GM12878 (cell line): ENCODE results near the gene CREB3. TPM values are rescaled to one million over a fixed set of nuclear protein-coding genes. Genes with fewer than 3 reads are reported as not detected.

Experiments used
- ATAC-seq: fragments of 200-7000 bp; cut with Tn5 transposase; 3 replicates; pipeline ENCODE4 v1.9.1; 2020; ENCODE audit warnings: mild to moderate bottlenecking, moderate library complexity
- BruUV-seq: library from RNA; stranded (reverse); fragments of 400-500 nt; replicated peaks from 2 replicates; lab custom pipeline; 2021; lab: Mats Ljungman, UMichigan
- CTCF ChIA-PET: fragments of 300-600 bp; sonication (Branson Sonifier 250); formaldehyde crosslinking; extraction: SDS; loops from one replicate; lab custom pipeline; 2021; ENCODE audit warnings: inconsistent platforms; lab: Yijun Ruan, JAX
- POLR2A ChIA-PET: fragments of 350-600 bp; formaldehyde crosslinking; extraction: SDS; loops from one replicate; lab custom pipeline; 2021; ENCODE audit warnings: inconsistent platforms; lab: Charles Lee
- RAD21 ChIA-PET: fragments of 300-600 bp; sonication (Branson Sonifier 250); formaldehyde crosslinking; loops from one replicate; lab custom pipeline; 2023; ENCODE audit warnings: antibody characterized with exemption; ENCODE audit not compliant: unreplicated experiment; lab: Charles Lee
- SMC1A ChIA-PET: fragments of 300-600 bp; sonication (Branson Sonifier 250); formaldehyde crosslinking; loops from one replicate; lab custom pipeline; 2023; ENCODE audit not compliant: unreplicated experiment, uncharacterized antibody; lab: Charles Lee
- DNase-seq: peaks from one replicate; pipeline ENCODE4 v3.0.0-alpha.2; 2011; ENCODE audit warnings: low read depth, low spot score
- FAIRE-seq: peaks from 3 replicates; lab custom pipeline; 2011; peaks lifted over from hg19 to GRCh38; lab: Jason Lieb, UNC
- H2AFZ ChIP-seq: 2 replicates; pipeline ENCODE4 v1.6.0; 2011; ENCODE audit warnings: low read depth, low read length, control low read depth; ENCODE audit not compliant: control insufficient read depth
- H3K27ac ChIP-seq: 2 replicates; pipeline ENCODE4 v1.5.1; 2011; ENCODE audit warnings: control low read depth; ENCODE audit not compliant: control insufficient read depth, insufficient read depth
- H3K27me3 ChIP-seq, 2 experiments: replicated peaks in 1 of 2; 2 replicates each; pipeline versions ENCODE4 v1.6.0 to v1.6.1; 2011; ENCODE audit warnings: low read length in 1 of 2; ENCODE audit not compliant: control insufficient read depth in 2 of 2, insufficient read depth in 2 of 2
- H3K36me3 ChIP-seq, 2 experiments: 2 replicates each; pipeline ENCODE4 v1.5.1; 2011; ENCODE audit warnings: low read length in 1 of 2; ENCODE audit not compliant: control insufficient read depth in 2 of 2, insufficient read depth in 2 of 2
- H3K4me1 ChIP-seq: 2 replicates; pipeline ENCODE4 v1.6.1; 2011; ENCODE audit warnings: mild to moderate bottlenecking, low read length, moderate library complexity, mixed read lengths; ENCODE audit not compliant: control insufficient read depth, insufficient read depth
- H3K4me2 ChIP-seq: 2 replicates; pipeline ENCODE4 v1.6.0; 2011; ENCODE audit warnings: control low read depth; ENCODE audit not compliant: control insufficient read depth, insufficient read depth
- H3K4me3 ChIP-seq: fragments of 200-600 bp; sonication (generic); 2 replicates; pipeline ENCODE4 v1.5.1; 2016
- H3K79me2 ChIP-seq: 2 replicates; pipeline ENCODE4 v1.6.0; 2011; ENCODE audit warnings: low read length; ENCODE audit not compliant: control insufficient read depth, insufficient read depth
- H3K9ac ChIP-seq: 2 replicates; pipeline ENCODE4 v1.8.0; 2011; ENCODE audit warnings: low read length, control low read depth, mixed read lengths; ENCODE audit not compliant: control insufficient read depth, insufficient read depth
- H3K9me3 ChIP-seq: replicated peaks from 3 replicates; pipeline ENCODE4 v1.5.1; 2011; ENCODE audit warnings: mild to moderate bottlenecking, low read length; ENCODE audit not compliant: control insufficient read depth, insufficient read depth
- H4K20me1 ChIP-seq: 2 replicates; pipeline ENCODE4 v1.6.0; 2011; ENCODE audit not compliant: control insufficient read depth, insufficient read depth
- NFYB ChIP-seq: IDR thresholded peaks from 2 replicates; pipeline ENCODE4 v1.6.1; 2011; ENCODE audit warnings: low read depth, mild to moderate bottlenecking, low read length, improper control_type of control experiment, moderate library complexity; ENCODE audit not compliant: insufficient read depth
- SPI1 ChIP-seq: IDR thresholded peaks from 2 replicates; pipeline ENCODE4 v1.6.1; 2011; ENCODE audit warnings: low read depth, mild to moderate bottlenecking, low read length, moderate library complexity, borderline replicate concordance; ENCODE audit not compliant: insufficient read depth
- SREBF2 ChIP-seq: IDR thresholded peaks from 2 replicates; pipeline ENCODE4 v1.6.1; 2012; ENCODE audit warnings: mild to moderate bottlenecking, low read length
- USF1 ChIP-seq: IDR thresholded peaks from 2 replicates; pipeline ENCODE4 v1.6.1; 2011; ENCODE audit warnings: borderline replicate concordance, low read depth, mild to moderate bottlenecking, moderate library complexity, mixed read lengths, low read length; ENCODE audit not compliant: insufficient read depth; ENCODE audit errors: extremely low read length
- ZNF274 ChIP-seq: IDR thresholded peaks from one replicate; pipeline ENCODE4 v1.8.0; 2011; ENCODE audit not compliant: insufficient read length, insufficient read depth
- ZNF622 ChIP-seq: fragments of 450-650 bp; IDR thresholded peaks from 2 replicates; pipeline ENCODE4 v1.6.1; 2017; ENCODE audit warnings: mild to moderate bottlenecking, inconsistent platforms
- WGBS: methylation state at CpG from one replicate; pipeline ENCODE4 v1.1.6; 2016; ENCODE audit warnings: low lambda C conversion rate; ENCODE audit not compliant: insufficient replicate concordance, insufficient coverage; ENCODE audit errors: missing lambda C conversion rate; 5-methylcytosine and 5-hydroxymethylcytosine counted together
- in situ Hi-C: fragments of 300-500 bp; cut with MboI; formaldehyde crosslinking; loops from 9 replicates; pipeline ENCODE4 v1.14.3; 2018; ENCODE audit warnings: mixed read lengths
- intact Hi-C: fragments of 100-400 bp; cut with micrococcal nuclease; formaldehyde crosslinking; loops from one replicate; pipeline ENCODE4 v1.14.2; 2022; ENCODE audit not compliant: unreplicated experiment
- polyA plus RNA-seq, 11 experiments: library from polyadenylated mRNA; depleted of rRNA in 4 of 11; unstranded in 6 of 11; stranded (reverse) in 5 of 11; fragments of >200 nt; fragmentation: Nextera tagmentation in 4 of 11; fragmentation: Illumina TruSeq in 1 of 11; extraction: Ambion mirVana in 4 of 11; extraction: Trizol in 1 of 11; gene quantifications; 1 replicate in 1 of 11; 2 replicates in 10 of 11; pipeline versions ENCODE4 v1.2.1 to v1.2.3, GENCODE V29; 2011 to 2016; ENCODE audit warnings: inconsistent platforms in 2 of 11, missing spikeins in 2 of 11, low read depth in 1 of 11
- total RNA-seq, 4 experiments: library from RNA; depleted of rRNA in 3 of 4; stranded (reverse); fragments of >200 nt in 3 of 4; fragmentation: Illumina TruSeq in 1 of 4; extraction: Trizol in 1 of 4; gene quantifications; 2 replicates each; pipeline versions ENCODE4 v1.2.1 to v1.2.3, GENCODE V29; 2013 to 2021
- TF ChIP-seq, protein P1 (sequence below): fragments of 450-650 bp; IDR thresholded peaks from 2 replicates; pipeline ENCODE4 v1.6.1; 2017; ENCODE audit warnings: mild to moderate bottlenecking, moderate library complexity
- TF ChIP-seq, protein P2 (sequence below): fragments of 450-650 bp; IDR thresholded peaks from 2 replicates; pipeline ENCODE4 v1.6.1; 2018; ENCODE audit warnings: borderline replicate concordance, mild to moderate bottlenecking; ENCODE audit not compliant: partially characterized antibody
- TF ChIP-seq, protein P3 (sequence below): fragments of 450-650 bp; IDR thresholded peaks from 2 replicates; pipeline ENCODE4 v1.6.1; 2018; ENCODE audit warnings: mild to moderate bottlenecking, low read depth, moderate library complexity; ENCODE audit not compliant: partially characterized antibody

CREB3 gene
- total and polyA plus RNA-seq, 10 of the 15 experiments (the other 5 are each of a cell fraction or from before 2014, with no cell fraction given): 9.8 to 38.9 (median 19.8) TPM

DNA sequence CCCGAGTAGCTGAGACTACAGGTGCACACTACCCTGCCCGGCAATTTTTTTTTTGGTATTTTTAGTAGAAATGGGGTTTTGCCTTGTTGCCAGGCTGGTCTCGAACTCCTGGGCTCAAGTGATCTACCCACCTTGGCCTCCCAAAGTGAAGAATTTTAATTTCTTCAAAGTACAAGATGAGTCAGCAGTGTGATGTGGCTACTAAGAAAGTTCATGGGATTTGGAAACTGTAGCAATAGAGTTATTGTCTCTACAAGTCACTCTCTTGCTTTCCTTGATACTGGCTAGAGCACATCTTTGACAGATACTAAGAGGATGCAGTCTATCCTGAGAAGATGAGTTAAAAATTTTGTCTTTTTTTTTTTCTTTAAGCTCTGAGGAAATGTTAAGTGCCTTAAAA is 1.6 kb downstream of the CREB3 start:
- H4K20me1 ChIP-seq: no peaks in the 10 kb centered on the region
- SMC1A ChIA-PET: interaction anchor here (0.6 to 2.0 kb wide), 7 partner anchors 13 to 148 kb away, joined by 3 to 12 read pairs (median 5); partner anchors contain the start of gene SPAG8
- H3K27ac ChIP-seq: 0 out of 2 replicates have a peak overlapping the region, but pooled peaks have one; percentile 3
- POLR2A ChIA-PET: interaction anchor here (1.1 to 2.8 kb wide), 3 partner anchors 11 to 15 kb away, joined by 3 to 18 read pairs (median 6); partner anchors contain the start of genes GBA2 and RGP1
- TF ChIP-seq, protein P1, sequence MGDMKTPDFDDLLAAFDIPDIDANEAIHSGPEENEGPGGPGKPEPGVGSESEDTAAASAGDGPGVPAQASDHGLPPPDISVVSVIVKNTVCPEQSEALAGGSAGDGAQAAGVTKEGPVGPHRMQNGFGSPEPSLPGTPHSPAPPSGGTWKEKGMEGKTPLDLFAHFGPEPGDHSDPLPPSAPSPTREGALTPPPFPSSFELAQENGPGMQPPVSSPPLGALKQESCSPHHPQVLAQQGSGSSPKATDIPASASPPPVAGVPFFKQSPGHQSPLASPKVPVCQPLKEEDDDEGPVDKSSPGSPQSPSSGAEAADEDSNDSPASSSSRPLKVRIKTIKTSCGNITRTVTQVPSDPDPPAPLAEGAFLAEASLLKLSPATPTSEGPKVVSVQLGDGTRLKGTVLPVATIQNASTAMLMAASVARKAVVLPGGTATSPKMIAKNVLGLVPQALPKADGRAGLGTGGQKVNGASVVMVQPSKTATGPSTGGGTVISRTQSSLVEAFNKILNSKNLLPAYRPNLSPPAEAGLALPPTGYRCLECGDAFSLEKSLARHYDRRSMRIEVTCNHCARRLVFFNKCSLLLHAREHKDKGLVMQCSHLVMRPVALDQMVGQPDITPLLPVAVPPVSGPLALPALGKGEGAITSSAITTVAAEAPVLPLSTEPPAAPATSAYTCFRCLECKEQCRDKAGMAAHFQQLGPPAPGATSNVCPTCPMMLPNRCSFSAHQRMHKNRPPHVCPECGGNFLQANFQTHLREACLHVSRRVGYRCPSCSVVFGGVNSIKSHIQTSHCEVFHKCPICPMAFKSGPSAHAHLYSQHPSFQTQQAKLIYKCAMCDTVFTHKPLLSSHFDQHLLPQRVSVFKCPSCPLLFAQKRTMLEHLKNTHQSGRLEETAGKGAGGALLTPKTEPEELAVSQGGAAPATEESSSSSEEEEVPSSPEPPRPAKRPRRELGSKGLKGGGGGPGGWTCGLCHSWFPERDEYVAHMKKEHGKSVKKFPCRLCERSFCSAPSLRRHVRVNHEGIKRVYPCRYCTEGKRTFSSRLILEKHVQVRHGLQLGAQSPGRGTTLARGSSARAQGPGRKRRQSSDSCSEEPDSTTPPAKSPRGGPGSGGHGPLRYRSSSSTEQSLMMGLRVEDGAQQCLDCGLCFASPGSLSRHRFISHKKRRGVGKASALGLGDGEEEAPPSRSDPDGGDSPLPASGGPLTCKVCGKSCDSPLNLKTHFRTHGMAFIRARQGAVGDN: no peak
- TF ChIP-seq ZNF274 (no peak), ZNF622 (no peak), SPI1 (no peak), SREBF2 (no peak), NFYB (no peak), USF1 (no peak)
- TF ChIP-seq, protein P2, sequence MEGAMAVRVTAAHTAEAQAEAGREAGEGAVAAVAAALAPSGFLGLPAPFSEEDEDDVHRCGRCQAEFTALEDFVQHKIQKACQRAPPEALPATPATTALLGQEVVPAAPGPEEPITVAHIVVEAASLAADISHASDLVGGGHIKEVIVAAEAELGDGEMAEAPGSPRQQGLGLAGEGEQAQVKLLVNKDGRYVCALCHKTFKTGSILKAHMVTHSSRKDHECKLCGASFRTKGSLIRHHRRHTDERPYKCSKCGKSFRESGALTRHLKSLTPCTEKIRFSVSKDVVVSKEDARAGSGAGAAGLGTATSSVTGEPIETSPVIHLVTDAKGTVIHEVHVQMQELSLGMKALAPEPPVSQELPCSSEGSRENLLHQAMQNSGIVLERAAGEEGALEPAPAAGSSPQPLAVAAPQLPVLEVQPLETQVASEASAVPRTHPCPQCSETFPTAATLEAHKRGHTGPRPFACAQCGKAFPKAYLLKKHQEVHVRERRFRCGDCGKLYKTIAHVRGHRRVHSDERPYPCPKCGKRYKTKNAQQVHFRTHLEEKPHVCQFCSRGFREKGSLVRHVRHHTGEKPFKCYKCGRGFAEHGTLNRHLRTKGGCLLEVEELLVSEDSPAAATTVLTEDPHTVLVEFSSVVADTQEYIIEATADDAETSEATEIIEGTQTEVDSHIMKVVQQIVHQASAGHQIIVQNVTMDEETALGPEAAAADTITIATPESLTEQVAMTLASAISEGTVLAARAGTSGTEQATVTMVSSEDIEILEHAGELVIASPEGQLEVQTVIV: no peak
- TF ChIP-seq, protein P3, sequence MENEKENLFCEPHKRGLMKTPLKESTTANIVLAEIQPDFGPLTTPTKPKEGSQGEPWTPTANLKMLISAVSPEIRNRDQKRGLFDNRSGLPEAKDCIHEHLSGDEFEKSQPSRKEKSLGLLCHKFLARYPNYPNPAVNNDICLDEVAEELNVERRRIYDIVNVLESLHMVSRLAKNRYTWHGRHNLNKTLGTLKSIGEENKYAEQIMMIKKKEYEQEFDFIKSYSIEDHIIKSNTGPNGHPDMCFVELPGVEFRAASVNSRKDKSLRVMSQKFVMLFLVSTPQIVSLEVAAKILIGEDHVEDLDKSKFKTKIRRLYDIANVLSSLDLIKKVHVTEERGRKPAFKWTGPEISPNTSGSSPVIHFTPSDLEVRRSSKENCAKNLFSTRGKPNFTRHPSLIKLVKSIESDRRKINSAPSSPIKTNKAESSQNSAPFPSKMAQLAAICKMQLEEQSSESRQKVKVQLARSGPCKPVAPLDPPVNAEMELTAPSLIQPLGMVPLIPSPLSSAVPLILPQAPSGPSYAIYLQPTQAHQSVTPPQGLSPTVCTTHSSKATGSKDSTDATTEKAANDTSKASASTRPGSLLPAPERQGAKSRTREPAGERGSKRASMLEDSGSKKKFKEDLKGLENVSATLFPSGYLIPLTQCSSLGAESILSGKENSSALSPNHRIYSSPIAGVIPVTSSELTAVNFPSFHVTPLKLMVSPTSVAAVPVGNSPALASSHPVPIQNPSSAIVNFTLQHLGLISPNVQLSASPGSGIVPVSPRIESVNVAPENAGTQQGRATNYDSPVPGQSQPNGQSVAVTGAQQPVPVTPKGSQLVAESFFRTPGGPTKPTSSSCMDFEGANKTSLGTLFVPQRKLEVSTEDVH: no peak
- TF ChIP-seq, all 136 proteins: peak for 0
- Histone ChIP-seq H3K27me3 (no peaks in the 10 kb centered on the region), H3K4me2 (peak overlapping the region; percentile 93), H3K9me3 (no peaks in the 10 kb centered on the region), H3K79me2 (peaks cover 41% of the 10 kb centered on the region), H3K36me3 (peaks cover 17 to 28% of the 10 kb centered on the region in 2 experiments; a peak in 3 of 4 replicates), H2AFZ (no peak overlapping the region), H3K4me3 (no peak overlapping the region), H3K4me1 (peaks cover 10% of the 10 kb centered on the region), H3K9ac (no peak overlapping the region)
- ChIA-PET CTCF (interaction anchor here (0.6 to 3.2 kb wide), 22 partner anchors 8 to 148 kb away, joined by 3 to 106 read pairs (median 6); partner anchors contain the start of genes GBA2, HINT2, RGP1 and SPAG8), RAD21 (interaction anchor here (0.8 to 2.3 kb wide), 6 partner anchors 14 to 654 kb away, joined by 3 to 7 read pairs (median 4); partner anchors contain the start of genes CCDC107, FANCG and RMRP)
- WGBS: 89% methylated on average over 3 of the region's 3 CpGs
- intact Hi-C loops: loop anchor here (10.0 kb wide), 1 partner anchor 619 kb away; the partner anchor contains the start of gene ATOSB
- FAIRE-seq (no peak), DNase-seq (no peak), ATAC-seq (no peak)
- no TSS peak for BruUV-seq
- in situ Hi-C loops: loop anchor here (10.0 kb wide), 1 partner anchor 629 kb away; the partner anchor contains the start of gene STOML2
